Measurements from ENCODE around the gene NTMT2.

NTMT2 gene

DNA sequence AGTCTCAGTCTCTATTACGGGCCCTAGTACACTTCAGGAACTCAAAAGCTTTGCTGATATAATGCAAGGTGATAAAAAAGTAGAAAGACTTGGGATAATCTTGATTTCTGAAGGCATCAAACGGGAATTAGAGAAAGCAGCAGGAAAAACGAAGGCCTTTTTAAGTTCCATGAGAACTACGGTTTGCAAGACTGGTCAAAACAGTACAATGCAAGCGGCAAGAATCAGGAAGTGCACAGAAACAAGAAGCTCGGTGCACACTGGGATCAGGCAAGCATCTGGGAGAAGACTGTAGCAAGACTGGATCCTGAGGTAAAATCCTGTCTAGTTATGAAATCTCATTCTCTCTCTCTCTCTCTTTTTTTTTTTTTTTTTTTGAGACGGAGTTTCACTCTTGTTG, 28.6 kb downstream of the NTMT2 start:
- TF ChIP-seq, protein P1, sequence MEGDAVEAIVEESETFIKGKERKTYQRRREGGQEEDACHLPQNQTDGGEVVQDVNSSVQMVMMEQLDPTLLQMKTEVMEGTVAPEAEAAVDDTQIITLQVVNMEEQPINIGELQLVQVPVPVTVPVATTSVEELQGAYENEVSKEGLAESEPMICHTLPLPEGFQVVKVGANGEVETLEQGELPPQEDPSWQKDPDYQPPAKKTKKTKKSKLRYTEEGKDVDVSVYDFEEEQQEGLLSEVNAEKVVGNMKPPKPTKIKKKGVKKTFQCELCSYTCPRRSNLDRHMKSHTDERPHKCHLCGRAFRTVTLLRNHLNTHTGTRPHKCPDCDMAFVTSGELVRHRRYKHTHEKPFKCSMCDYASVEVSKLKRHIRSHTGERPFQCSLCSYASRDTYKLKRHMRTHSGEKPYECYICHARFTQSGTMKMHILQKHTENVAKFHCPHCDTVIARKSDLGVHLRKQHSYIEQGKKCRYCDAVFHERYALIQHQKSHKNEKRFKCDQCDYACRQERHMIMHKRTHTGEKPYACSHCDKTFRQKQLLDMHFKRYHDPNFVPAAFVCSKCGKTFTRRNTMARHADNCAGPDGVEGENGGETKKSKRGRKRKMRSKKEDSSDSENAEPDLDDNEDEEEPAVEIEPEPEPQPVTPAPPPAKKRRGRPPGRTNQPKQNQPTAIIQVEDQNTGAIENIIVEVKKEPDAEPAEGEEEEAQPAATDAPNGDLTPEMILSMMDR (IDR thresholded peaks at IDR 0.05), result no peak
- no peak overlapping the region for H3K4me3 ChIP-seq
- H3K27ac ChIP-seq, result no peak overlapping the region
- DNase-seq (ENCODE audit: low spot score), result no peak

DNA sequence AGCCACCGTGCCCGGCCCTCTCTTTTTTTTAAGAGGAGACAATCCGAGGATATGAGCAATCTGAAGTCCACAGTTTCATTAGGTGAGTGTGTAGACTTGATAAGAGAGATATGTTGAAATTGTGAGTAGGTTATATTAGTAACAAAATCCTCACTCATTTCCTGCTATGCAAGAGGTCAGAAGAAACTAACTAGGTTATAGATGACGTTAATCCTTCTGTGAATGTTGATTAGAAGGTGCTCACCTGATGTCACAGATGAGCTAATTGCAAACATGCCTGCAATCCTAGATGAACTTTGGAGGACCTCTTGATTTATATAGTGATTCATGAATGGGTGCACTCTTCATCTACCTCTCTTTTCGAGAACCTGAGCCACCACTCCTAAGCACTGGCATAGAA, 29.3 kb downstream of the NTMT2 start:
- no peak overlapping the region for H3K27ac ChIP-seq
- DNase-seq (ENCODE audit: low spot score), result no peak
- TF ChIP-seq, protein P1 (IDR thresholded peaks at IDR 0.05), result no peak
- no peak overlapping the region for H3K4me3 ChIP-seq

GRCh38 chr1:170175484-170175883, 29.7 kb downstream of the NTMT2 start:
- DNase-seq (ENCODE audit: low spot score), result no peak
- H3K4me3 ChIP-seq, result no peak overlapping the region
- TF ChIP-seq, protein P1 (IDR thresholded peaks at IDR 0.05), result no peak
- H3K27ac ChIP-seq, result no peak overlapping the region

DNA sequence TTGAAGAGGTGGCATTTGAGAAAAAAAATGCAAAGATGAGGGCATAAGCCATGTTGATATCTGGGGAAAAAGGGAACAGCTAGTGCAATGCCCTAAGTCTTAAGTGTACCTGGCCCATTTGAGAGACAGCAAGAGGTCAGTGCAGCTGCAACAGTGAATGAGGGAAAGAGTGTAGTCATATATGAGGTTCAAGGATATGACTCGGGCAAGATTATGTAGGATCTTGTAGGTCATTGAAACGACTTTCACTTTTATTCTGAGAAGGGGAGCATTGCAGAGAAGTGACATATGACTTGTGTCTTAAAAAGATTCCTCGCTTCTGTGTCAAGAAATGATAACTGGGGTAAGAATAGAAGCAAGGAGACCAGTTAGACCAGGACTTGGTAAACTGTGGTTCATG, 31.0 kb downstream of the NTMT2 start:
- TF ChIP-seq, protein P1 (IDR thresholded peaks at IDR 0.05), result no peak
- Histone ChIP-seq H3K4me3 (no peak overlapping the region), H3K27ac (no peak overlapping the region)
- DNase-seq (ENCODE audit: low spot score), result no peak

GRCh38 chr1:170182442-170182841, 36.7 kb downstream of the NTMT2 start:
- Histone ChIP-seq H3K27ac (no peak overlapping the region), H3K4me3 (no peak overlapping the region)
- TF ChIP-seq, protein P1 (IDR thresholded peaks at IDR 0.05), result no peak
- no peak for DNase-seq (ENCODE audit: low spot score)

DNA sequence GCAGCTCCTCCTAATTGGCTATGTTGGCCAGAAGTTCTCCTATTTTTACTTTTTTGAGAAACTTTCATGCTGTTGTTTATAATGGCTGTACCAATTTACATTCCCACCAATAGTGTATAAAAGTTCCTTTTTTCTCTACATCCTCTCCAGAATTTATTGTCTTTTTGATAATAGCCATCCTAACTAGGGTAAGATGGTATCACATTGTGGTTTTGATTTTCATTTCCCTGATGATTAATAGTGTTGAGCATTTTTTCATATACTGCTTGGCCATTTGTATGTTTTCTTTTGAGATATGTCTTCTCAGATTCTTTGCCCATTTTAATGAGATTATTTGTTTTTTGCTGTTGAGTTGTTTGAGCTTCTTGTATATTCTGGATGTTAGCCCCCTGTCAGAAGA, 46.8 kb downstream of the NTMT2 start:
- no peak overlapping the region for H3K4me3 ChIP-seq
- no peak overlapping the region for H3K27ac ChIP-seq
- TF ChIP-seq, protein P1 (IDR thresholded peaks at IDR 0.05), result no peak
- DNase-seq (ENCODE audit: low spot score), result no peak

DNA sequence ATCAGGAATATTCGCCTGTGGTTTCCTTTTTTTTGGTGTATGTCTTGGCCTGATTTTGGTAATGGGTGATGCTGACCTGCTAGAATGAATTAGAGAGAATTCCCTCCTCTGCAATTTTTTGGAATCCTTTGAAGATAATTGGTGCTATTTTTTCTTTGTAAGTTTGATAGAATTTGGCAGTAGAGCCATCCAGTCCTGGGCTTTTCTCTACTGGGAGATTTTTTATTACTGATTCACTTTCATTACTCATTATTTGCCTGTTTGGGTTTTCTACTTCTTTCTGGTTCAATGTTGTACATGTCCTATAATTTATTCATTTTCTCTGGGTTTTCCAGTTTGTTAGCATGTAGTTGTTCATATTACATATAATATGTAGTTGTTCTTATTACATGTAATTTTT, 48.7 kb downstream of the NTMT2 start:
- Histone ChIP-seq H3K4me3 (no peak overlapping the region), H3K27ac (no peak overlapping the region)
- TF ChIP-seq, protein P1 (IDR thresholded peaks at IDR 0.05), result no peak
- DNase-seq (ENCODE audit: low spot score), result no peak
